IPS DF 6.9 (cell line): ENCODE measurements around the gene TPSB2.

ENCODE experiments used
- DNase-seq: peaks from one replicate; pipeline ENCODE4 v3.0.0-alpha.2; 2013; ENCODE audit warnings: low read depth, low spot score
- H3K27ac ChIP-seq: one replicate; pipeline ENCODE4 v1.5.1; 2013; ENCODE audit warnings: low read length, control low read depth
- H3K27me3 ChIP-seq: 2 replicates; pipeline ENCODE4 v1.6.1; 2013; ENCODE audit warnings: mild to moderate bottlenecking, low read length; ENCODE audit not compliant: control insufficient read depth, insufficient read depth
- H3K36me3 ChIP-seq: 2 replicates; pipeline ENCODE4 v1.6.1; 2013; ENCODE audit warnings: low read length; ENCODE audit not compliant: control insufficient read depth, insufficient read depth
- H3K4me1 ChIP-seq: 2 replicates; pipeline ENCODE4 v1.6.1; 2013; ENCODE audit warnings: low read length; ENCODE audit not compliant: control insufficient read depth, insufficient read depth
- H3K4me3 ChIP-seq: 2 replicates; pipeline ENCODE4 v1.5.1; 2013; ENCODE audit warnings: mild to moderate bottlenecking, low read length
- H3K9me3 ChIP-seq: 2 replicates; pipeline ENCODE4 v1.6.1; 2013; ENCODE audit warnings: low read length, inconsistent platforms; ENCODE audit not compliant: control insufficient read depth, insufficient read depth
- WGBS: extraction: QIAGEN DNeasy Blood & Tissue Kit; methylation state at CpG from one replicate; pipeline ENCODE4 v1.1.7; 2013; ENCODE audit warnings: mixed read lengths, missing lambda C conversion rate; ENCODE audit not compliant: insufficient read length, insufficient coverage; 5-methylcytosine and 5-hydroxymethylcytosine counted together

Gene TPSB2

DNA sequence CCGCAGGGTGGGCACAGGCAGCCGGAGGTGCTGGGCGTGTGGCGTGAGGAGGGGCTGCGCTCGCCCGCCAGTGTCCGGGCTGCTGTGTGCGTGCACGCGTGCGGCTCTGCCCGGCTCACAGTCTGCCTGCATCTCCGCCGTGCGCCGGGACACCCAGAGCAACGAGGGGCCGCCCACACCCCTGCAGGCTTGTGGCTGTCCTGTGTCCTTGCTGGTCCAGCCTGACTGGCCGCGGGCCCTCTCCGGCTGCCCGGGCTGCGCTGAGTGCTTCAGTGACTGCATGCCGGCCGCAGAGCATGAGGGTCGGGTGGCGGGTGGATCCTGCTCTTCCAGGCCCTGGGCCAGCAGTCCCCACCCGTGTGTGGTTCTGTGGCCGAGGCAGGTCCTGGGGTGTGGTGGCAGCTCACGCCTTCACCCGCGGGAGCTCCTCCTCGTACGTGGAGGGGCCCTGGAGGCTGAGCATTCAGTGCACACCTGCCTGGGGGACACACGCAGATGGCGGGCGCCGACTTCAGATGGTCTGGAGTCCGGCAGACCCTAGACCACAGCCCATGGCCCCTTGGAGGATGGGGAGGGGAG is 17.3 kb downstream of the TPSB2 start:
- no CpG with 5 or more reads among the region's 40 CpGs for WGBS

GRCh38 chr16:1211451-1212268 is 18.3 kb downstream of the TPSB2 start:
- Histone ChIP-seq H3K36me3 (peaks cover 32% of the 10 kb centered on the region), H3K27me3 (no peaks in the 10 kb centered on the region), H3K4me1 (no peaks in the 10 kb centered on the region; the same call in 1 of the 2 replicates), H3K9me3 (no peaks in the 10 kb centered on the region), H3K27ac (no peak overlapping the region), H3K4me3 (no peak overlapping the region)
- no CpG with 5 or more reads among the region's 65 CpGs for WGBS
- DNase-seq: no peak

More for the DNA sequence above, 17.3 kb downstream of the TPSB2 start:
- H3K9me3 ChIP-seq: no peaks in the 10 kb centered on the region
- H3K36me3 ChIP-seq: peaks cover 34% of the 10 kb centered on the region
- H3K4me1 ChIP-seq: no peaks in the 10 kb centered on the region; the same call in 1 of the 2 replicates
- no peaks in the 10 kb centered on the region for H3K27me3 ChIP-seq
- H3K27ac ChIP-seq: no peak overlapping the region
- H3K4me3 ChIP-seq: no peak overlapping the region
- DNase-seq: no peak

- DNase-seq: no peak
- no peak overlapping the region for H3K27ac ChIP-seq
- WGBS: no CpG with 5 or more reads among the region's 23 CpGs
- peaks cover 26% of the 10 kb centered on the region for H3K36me3 ChIP-seq
- H3K4me1 ChIP-seq: no peaks in the 10 kb centered on the region
- H3K9me3 ChIP-seq: no peaks in the 10 kb centered on the region
- no peaks in the 10 kb centered on the region for H3K27me3 ChIP-seq
- no peak overlapping the region for H3K4me3 ChIP-seq
Measured at GRCh38 chr16:1210461-1210860, 19.5 kb downstream of the TPSB2 start.

GRCh38 chr16:1209081-1209480 is 20.9 kb downstream of the TPSB2 start:
- no peaks in the 10 kb centered on the region for H3K27me3 ChIP-seq
- no peaks in the 10 kb centered on the region for H3K9me3 ChIP-seq
- H3K4me1 ChIP-seq: no peaks in the 10 kb centered on the region; the same call in 1 of the 2 replicates
- no CpG with 5 or more reads among the region's 43 CpGs for WGBS
- peaks cover 24% of the 10 kb centered on the region for H3K36me3 ChIP-seq
- no peak overlapping the region for H3K4me3 ChIP-seq
- no peak overlapping the region for H3K27ac ChIP-seq
- DNase-seq: no peak

DNA sequence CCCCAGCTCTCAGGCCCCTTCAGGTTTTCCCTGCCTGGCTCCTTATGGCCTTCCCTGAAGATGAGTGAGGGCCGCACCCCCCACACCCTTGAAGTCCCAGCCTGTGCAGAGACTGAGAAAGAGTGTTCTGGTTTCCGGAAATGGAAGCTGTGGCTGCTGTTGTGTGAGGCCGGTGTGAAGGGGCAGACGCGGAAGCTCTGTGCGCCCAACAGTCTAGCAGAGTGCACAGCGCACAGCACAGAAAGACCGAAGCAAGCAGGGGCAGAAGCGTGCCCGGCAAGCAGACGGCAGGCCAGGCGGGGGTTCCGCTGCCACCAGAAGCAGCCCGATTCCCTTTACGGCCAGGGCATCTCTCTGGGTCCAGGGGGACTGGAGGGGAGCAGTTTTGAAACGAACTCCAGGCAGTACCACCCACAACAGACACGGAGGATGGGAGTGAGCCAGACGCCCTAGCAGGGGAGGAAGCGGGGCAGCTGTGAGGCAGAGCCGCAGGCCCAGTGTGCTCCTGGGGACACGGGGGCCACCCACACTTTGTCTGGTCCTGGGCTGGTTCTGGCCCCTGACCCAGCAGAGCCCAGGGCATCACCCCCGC is 21.6 kb downstream of the TPSB2 start:
- H3K36me3 ChIP-seq: peaks cover 24% of the 10 kb centered on the region
- H3K4me1 ChIP-seq: no peaks in the 10 kb centered on the region; the same call in 1 of the 2 replicates
- H3K27ac ChIP-seq: no peak overlapping the region
- WGBS: no CpG with 5 or more reads among the region's 22 CpGs
- no peaks in the 10 kb centered on the region for H3K27me3 ChIP-seq
- no peak overlapping the region; the same call in 1 of the 2 replicates for H3K4me3 ChIP-seq
- no peaks in the 10 kb centered on the region for H3K9me3 ChIP-seq
- no peak for DNase-seq

DNA sequence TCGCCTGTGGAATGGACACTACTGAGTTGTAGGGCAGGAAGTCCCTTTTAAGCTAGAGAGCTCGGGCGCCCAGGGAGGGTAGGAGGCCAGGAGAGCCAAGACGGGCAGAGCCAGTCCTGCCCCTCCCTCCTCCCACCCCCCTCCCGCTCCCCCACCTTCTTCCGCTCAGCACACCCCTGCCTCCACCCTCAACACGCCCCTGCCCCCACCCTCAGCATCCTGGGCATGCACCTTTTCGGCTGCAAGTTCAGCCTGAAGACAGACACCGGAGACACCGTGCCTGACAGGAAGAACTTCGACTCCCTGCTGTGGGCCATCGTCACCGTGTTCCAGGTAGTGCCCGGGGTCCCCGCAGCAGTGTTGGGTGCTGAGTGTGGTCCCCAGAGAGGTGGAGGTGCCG is 23.2 kb downstream of the TPSB2 start:
- H3K9me3 ChIP-seq: no peaks in the 10 kb centered on the region
- no CpG with 5 or more reads among the region's 16 CpGs for WGBS
- H3K4me3 ChIP-seq: no peak overlapping the region
- H3K27me3 ChIP-seq: no peaks in the 10 kb centered on the region
- DNase-seq: no peak
- no peaks in the 10 kb centered on the region; the same call in 1 of the 2 replicates for H3K4me1 ChIP-seq
- peaks cover 22% of the 10 kb centered on the region for H3K36me3 ChIP-seq
- H3K27ac ChIP-seq: no peak overlapping the region

DNA sequence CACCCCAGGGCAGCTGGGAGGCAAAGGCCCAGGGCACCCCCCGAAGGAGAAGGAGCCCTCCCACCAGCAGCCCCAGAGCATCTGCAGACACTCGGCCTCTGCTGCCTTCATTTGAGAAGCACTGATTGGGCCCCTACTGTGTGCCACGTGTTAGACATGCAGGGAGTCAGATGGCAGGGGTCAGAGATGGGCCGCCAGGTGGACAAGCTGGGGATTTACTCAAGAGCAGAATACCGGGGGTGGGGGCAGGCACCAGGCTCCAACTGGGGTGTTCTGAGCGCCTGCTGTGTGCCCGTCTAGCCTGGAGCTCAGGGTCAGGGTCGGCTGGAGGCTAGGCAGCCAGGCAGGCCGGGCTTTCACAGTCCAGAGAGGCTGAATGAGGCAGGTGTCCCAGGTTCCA is 23.7 kb downstream of the TPSB2 start:
- Histone ChIP-seq H3K27ac (no peak overlapping the region), H3K36me3 (peaks cover 25% of the 10 kb centered on the region), H3K9me3 (no peaks in the 10 kb centered on the region), H3K4me1 (no peaks in the 10 kb centered on the region; the same call in 1 of the 2 replicates), H3K4me3 (no peak overlapping the region), H3K27me3 (no peaks in the 10 kb centered on the region)
- no CpG with 5 or more reads among the region's 9 CpGs for WGBS
- no peak for DNase-seq

DNA sequence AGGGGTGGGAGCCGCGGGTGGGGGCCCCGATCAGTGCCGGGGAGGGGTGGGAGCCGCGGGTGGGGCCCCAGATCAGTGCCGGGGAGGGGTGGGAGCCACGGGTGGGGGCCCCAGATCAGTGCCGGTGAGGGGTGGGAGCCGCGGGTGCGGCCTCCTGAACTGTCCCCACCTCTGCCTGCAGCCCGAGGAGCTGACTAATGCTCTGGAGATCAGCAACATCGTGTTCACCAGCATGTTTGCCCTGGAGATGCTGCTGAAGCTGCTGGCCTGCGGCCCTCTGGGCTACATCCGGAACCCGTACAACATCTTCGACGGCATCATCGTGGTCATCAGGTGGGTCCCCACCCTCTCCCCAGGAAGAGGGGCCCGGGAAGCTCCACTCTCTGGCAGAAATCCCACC is 25.1 kb downstream of the TPSB2 start:
- H3K27ac ChIP-seq: no peak overlapping the region
- no peak for DNase-seq
- H3K4me3 ChIP-seq: no peak overlapping the region
- H3K27me3 ChIP-seq: no peaks in the 10 kb centered on the region
- H3K9me3 ChIP-seq: no peaks in the 10 kb centered on the region
- no peaks in the 10 kb centered on the region; the same call in 1 of the 2 replicates for H3K4me1 ChIP-seq
- peaks cover 18% of the 10 kb centered on the region for H3K36me3 ChIP-seq
- no CpG with 5 or more reads among the region's 21 CpGs for WGBS

GRCh38 chr16:1202274-1202673 is 27.7 kb downstream of the TPSB2 start:
- DNase-seq: no peak
- Histone ChIP-seq H3K9me3 (no peaks in the 10 kb centered on the region), H3K36me3 (peaks cover 11% of the 10 kb centered on the region), H3K27ac (no peak overlapping the region), H3K4me3 (no peak overlapping the region), H3K27me3 (no peaks in the 10 kb centered on the region), H3K4me1 (no peaks in the 10 kb centered on the region; the same call in 1 of the 2 replicates)
- no CpG with 5 or more reads among the region's 18 CpGs for WGBS

DNA sequence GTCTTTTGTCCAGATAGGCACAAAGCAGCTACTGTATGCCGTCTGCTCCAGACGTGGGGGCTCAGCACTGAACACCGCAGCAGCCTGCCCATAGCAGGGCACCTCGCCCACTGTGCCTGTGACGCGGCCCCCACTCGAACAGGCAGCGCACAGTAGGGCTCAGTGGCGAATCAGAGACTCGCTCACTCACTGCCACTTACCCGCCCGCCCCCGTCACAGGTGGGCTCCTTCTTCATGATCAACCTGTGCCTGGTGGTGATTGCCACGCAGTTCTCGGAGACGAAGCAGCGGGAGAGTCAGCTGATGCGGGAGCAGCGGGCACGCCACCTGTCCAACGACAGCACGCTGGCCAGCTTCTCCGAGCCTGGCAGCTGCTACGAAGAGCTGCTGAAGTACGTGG is 28.5 kb downstream of the TPSB2 start:
- no peaks in the 10 kb centered on the region for H3K27me3 ChIP-seq
- H3K9me3 ChIP-seq: no peaks in the 10 kb centered on the region
- no peaks in the 10 kb centered on the region; the same call in 1 of the 2 replicates for H3K4me1 ChIP-seq
- peaks cover 11% of the 10 kb centered on the region for H3K36me3 ChIP-seq
- H3K4me3 ChIP-seq: no peak overlapping the region
- no CpG with 5 or more reads among the region's 25 CpGs for WGBS
- DNase-seq: no peak
- no peak overlapping the region for H3K27ac ChIP-seq
